NCI-H526 (cell line): Measurements from ENCODE around the gene GDF11.
A peak's percentile ranks its signal among the peaks of the same experiment; 100 is the strongest.

Source experiments
- DNase-seq, 2 experiments: peaks; one replicate each; lab custom pipeline; 2025; lab: John Stamatoyannopoulos, UW

GDF11 gene

DNA sequence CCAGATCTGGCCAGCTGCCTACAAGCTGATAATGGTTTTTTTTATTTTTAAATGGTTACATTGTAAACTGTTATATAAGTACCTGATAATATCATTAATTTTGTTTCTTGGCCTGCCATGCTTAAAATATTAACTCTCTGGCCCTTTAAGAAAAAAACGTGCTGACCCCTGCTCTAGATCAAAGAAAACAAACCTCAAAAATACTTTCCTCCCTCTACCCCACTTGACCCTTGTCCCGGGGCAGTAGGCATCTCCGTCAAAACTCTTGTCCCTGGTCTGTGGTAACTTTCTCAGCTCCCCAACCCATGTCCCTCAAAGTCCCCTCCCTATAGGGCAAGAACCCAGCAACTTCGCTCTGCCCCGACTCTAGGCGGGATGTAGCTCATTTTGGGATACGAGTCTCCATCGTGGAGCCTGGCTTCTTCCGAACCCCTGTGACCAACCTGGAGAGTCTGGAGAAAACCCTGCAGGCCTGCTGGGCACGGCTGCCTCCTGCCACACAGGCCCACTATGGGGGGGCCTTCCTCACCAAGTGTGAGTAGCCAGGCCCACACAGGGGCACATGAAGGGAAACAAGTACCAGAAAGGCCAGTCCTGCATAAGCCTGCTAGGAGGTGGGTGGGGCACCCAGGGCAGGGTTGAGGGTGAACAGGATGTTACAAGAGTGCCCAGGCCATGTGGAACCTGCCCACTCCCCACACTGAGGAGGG, 19.3 kb upstream of the GDF11 start:
- DNase-seq: no peak

DNA sequence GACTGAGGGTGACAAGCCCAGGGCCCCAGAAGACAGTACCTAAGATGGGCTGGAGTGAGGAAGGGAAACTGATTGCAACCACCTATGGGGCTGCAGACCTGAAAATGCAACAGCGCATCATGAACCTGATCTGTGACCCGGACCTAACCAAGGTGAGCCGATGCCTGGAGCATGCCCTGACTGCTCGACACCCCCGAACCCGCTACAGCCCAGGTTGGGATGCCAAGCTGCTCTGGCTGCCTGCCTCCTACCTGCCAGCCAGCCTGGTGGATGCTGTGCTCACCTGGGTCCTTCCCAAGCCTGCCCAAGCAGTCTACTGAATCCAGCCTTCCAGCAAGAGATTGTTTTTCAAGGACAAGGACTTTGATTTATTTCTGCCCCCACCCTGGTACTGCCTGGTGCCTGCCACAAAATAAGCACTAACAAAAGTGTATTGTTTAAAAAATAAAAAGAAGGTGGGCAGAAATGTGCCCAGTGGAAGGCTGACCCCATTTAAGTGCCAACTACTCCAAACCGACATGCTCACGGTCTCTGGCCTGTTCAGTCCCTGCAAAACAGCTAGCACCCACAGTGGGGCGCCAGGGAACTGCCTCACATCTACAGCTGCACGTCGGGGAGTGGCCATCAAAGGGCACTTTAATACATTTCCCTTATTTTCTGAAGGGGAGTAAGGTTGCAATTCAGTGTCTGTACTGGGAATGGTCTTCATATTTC, 18.5 kb upstream of the GDF11 start:
- peak in 1 of 2 experiments; percentile 74 for DNase-seq

DNA sequence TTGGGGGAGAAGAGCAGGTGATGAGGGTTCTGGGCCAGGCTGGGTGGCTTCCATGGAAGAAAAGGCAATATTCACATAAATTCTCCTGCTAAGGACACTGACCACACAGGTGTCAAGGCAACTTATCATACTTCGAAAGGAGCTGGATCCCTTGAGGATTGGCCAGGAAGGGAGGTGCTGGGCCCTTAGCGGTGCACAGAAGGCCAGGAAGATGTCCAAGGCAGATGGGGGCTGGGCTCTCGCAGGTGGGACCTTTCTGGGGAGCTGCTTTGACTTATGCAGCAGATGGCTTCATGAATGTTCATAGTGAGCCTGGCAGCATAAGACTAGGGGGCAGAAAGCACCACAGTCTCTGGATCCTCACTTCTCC, 18.0 kb upstream of the GDF11 start:
- no peak for DNase-seq

DNA sequence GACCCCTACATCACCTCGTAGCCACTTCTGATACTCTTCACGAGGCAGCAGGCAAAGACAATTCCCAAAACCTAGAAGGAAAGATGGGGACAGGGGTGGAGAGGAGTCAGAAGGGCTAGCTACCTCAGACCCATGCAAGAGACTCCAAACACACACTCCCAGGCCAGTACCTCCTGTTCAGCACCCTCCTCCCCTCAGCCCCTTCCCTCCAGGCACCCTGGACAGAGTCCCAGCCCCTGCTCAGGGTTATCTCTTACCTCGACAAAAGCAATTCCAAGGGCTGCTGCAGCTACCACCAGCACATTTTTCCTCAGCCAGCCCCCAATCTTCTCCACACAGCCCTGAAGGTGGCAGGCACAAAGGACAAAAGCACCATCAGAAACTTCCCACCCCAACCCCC, 17.4 kb upstream of the GDF11 start:
- no peak for DNase-seq

DNA sequence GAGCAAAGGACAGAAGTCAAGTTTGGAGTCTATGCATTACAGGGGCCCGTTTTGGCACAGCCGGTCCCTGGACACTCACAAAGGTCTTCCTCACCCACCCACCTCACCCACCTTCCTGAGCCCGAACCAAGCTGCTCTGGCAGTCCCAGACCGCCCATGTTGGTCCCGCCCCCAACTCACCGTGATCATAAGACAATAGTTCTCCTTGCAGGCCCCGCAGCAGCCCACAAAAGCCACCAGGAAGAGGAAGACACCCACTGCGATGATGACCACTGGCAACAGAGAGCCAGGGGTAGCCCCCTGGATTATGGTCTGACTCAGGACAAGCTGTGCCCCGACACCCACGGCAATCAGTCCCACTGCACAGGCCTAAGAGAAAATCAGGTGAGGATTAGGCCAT, 16.0 kb upstream of the GDF11 start:
- no peak for DNase-seq

DNA sequence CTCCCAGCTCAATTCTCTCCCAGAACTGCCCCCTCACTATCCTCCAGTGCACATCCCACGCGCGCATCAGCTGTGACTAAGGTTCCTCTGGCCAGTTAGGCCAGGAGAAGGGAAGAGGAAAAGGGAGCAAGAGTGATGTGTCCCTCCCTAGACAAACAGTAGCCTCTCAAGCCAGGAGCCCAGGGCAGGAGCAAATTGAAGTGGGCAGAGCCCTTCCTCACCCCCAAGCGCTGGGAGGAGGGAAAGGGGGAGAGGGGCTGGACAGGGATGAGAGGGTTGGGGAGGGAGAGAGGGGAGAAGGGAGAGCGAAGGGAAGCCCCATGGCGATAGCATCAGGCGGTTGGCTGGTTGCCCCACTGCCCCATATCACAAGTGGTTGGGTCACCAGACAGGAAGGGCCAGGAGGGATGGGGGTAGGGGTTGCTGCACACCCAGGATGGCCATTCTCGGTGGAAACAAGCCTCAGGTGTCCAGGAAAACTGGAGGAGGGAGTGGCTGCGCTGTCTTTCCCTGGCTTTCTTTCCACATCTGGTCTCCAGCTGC, 15.2 kb upstream of the GDF11 start:
- peak in 1 of 2 experiments; percentile 27 for DNase-seq

DNA sequence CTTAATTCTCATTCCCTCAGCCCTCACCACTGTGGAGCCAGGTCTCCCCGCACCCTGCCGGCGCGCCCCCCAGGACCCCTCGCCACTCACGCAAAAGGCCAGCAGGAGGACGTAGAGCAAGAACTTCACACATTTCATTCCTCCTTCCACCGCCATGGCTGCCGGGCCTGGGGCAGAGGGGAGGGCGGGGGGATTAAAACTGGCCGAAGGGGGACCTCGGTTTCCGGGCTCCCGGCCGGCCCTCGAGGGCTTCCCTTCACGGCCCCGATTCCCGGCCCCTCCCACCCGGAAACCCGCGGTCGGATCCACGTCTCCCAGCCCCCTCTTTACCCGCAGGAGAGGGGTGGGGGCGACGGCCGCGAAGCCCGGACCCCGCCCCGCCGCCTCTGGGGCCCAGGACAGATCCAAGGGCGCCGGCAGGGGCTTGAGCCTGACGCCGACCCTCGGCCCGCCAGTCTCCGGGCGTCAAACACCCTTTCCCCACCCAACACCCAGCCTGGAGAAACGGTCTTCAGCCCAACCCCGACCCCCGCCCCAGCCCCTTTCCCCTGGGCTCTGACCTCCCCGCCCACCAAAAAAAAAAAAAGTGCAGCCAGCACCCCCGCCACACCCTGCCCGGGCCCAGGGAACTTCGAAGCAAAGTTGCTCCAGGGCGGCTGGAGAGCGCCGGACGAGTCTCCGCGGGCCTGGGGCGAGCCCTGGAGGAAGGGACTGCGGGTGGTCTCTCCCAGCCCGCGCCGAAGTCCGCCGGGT, 14.6 kb upstream of the GDF11 start:
- peak in 1 of 2 experiments; percentile 56 for DNase-seq

DNA sequence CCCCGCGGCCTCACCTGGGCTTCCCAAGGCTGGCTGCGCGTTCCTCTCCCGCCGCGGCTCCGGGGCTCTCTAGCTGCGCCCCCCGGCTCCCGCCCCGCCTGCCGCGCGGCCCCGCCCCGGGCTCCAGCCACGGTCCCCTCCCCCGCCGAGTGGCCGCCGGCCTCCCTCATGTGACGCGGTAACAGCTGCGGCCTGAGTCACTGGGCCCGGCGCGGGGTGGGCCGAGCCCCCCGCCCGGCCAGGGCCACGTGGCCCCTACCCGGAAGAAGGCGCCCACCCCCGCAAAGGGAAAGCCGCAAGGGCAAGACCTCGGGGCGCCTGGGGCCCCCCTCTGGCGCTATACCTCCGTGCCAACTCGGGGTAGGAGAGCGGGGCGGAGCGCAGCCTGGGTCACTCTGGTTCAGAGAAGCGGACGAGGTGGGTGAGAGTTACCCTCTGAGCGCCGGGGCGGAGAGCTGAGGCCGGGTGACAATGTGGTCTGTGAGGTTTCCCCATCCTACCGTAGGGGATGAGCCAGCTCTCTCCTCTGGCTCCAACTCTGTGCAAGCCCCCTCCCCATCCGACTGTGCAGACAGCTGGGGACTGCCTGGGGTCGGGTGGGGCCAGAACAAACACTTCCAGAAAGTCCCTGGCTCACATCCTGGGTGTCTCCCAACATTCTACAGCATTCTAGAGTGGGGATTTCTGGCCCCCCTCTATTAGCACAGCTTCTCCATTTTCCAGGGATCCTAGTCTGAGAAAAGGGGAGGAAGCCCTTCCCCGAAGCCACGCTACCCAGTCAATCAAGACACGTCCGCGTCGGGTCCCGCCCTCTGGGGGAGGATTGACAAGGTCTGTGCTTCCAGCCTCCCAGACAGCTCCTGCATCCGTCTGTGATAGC, 13.7 kb upstream of the GDF11 start, which contains the start of gene CD63:
Gene CD63, minus strand, starts transcription at position 71 of the 880 bp plus-strand sequence. CDS start 668 bp downstream, outside the sequence.
- peak; percentile 77 to 91 for DNase-seq

DNA sequence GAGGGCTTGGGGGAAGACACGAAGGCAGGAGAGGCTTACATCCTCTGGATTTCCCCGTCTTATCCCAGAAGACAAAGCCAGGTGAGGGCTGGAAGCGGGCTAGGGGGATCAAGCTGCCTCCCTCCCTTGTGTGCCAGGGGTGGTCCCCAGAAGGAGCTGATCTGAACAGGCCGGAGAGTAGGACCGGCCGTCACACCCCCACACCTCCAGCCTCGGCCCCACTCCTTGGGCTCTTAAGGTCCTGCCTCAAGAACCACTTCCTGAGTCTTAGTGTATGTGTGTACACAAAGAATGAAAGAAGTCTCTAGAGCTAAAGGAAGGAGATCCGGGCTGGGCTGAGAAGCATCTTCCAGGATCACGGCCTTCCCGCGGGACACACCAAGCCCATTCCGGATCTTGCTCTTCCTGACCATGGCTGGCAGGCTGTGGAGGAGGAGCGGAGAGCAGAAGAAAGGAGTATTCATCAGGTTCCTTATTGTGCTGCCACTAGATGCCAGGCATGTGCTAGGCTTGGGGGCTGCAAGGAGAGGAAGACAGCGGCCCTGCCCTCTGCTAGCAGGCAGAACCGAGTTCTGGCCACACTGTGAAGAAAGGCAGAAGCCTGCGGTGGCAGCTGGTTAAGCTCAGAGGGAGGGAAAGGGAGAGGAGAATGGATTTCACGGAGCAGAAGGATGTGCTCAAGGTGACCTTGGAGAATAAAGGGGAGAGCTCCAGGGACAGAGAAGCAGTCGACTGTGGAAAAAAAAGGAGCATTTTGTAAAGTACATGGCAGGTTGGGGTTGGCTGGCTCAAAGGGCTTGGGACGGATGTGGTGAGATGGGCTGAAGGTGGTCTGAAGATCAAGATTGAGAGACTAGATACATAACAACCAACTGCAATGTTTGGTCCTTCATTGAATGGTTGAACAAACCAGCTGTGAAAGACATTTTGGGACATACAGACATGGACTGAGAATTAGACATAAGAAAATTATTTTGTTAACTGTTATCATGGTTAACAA, 12.8 kb upstream of the GDF11 start:
- peak in 1 of 2 experiments; percentile 20 for DNase-seq

DNA sequence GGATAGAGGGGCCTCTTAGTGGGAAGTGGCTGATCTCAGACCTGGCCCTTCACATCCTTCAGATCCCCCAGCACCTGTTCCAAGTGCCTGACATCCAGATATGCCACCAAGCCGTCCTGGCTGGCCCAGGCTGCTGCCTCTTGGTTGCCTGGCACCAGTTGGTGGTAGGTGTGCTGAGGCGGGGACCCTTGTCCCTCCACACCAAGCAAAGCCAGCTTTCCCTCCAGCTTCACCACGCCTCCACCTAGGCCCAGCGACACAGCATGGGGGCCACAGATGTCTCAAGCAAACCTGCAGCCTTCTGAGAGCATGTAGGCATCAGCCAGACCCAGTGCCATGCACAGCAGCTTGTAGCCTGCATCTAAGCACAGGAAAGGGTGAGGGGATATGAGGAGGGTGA, 10.6 kb upstream of the GDF11 start:
- DNase-seq: no peak

DNA sequence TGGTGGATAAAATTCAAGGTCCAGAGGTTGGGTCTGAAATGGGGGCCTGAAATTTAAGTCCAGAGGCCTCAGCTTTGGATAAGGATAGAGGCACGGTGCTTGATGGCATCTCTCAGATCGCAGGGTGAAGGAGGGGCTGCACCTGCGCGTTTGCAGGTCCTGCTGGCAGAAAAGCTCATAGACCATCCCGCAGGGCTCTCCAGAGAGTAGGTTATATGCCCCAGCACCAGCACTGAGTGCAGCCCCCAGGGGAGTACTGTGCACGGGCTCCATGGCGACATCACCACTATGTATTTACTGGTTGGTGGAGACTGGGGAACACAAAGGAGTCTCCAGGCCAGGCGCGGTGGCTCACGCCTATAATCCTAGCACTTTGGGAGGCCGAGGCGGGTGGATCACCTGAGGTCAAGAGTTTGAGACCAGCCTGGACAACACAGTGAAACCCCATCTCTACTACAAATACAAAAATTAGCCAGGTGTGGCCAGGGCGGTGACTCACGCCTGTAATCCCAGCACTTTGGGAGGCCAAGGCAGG, 9.8 kb upstream of the GDF11 start:
- no peak for DNase-seq

DNA sequence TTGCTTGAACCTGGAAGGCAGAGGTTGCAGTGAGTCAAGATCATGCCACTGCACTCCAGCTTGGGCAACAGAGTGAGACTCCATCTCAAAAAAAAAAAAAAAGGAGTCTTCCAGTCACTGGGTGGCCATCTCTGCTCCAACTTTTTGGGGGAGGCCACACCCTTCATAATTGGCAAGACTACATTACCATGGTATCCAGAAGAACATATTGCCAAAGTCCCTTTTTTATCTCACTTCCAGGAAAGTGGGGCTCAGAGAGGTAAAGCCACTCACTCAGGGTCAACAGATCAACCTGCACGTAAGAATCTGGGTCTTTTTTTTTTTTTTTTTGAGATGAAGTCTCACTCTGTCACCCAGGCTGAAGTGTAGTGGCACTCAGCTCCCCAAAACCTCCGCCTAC, 9.1 kb upstream of the GDF11 start:
- no peak for DNase-seq

DNA sequence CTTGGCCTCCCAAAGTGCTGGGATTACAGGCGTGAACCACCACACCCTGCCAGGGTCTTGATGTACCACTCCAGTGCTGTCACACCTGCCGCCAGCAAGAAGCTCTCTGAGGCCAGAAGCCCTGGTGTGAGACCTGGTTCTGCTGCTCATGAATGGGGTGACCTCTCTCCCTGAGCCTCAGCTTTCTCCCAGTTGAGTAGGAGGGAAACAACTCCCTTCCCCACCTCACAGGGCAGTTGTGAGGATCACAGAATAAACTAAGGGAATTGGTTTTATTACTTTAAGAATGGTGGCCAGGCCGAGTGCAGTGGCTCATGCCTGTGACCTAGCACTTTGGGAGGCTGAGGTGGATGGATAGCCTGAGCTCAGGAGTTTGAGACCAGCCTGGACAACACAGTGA, 8.3 kb upstream of the GDF11 start:
- no peak for DNase-seq

DNA sequence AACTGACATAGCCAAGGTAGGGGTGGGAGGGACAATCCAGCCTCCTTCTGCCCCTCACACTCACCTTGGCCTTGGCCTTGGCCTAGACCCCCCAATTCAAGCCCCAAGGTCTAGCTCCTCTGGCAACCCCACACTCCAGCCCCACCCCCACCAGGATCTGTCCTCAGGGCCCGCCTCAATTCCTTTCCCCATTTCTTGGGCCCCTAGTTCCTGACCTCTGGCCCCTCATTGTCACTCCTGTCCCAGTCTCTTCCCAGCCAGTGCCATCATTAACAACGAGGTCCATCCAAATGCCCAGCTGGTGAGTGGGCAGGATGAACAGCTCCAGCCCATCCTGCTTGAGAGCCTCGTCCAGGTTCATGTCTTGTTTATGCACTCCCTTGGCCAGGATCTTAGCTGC, 6.8 kb upstream of the GDF11 start:
- DNase-seq: no peak

DNA sequence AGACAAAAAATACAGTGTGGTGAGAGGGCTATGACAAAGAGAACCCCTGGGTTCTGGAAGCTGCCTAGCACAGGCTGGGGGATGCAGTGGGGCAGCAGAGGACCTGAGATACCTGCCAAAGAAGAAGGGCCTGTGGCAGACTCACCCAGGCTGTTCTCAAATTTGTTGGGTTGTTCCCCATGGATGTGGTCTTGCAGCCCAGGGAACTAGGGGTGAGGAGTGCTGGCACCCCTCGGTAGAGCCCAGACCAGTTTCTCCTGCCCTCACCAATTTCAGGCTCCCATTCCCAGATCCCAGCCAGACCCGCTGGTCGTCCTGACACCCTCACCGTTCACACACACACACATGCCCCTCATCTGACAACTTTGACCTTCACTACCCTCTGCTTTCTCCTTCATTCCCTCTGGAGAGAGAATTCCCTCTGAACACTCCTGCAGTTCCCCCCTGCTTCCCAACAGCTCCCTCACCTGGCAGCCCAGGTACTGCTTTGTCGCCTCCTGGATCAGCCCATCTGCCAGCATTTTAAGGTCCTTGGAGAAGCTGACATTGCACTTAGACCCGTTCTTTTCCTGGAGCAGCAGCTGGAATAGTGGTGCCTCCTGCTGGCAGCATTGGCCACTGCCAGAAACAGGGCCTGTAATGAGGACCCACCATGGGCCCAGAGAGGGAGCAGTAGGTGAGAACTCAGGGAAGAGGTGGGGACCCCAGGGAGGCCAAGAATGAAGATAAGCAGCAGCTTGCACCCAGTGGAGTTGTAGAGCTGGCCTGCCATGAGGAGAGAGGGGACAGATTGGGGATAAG, 5.9 kb upstream of the GDF11 start:
- DNase-seq: peak; percentile 82 to 92

DNA sequence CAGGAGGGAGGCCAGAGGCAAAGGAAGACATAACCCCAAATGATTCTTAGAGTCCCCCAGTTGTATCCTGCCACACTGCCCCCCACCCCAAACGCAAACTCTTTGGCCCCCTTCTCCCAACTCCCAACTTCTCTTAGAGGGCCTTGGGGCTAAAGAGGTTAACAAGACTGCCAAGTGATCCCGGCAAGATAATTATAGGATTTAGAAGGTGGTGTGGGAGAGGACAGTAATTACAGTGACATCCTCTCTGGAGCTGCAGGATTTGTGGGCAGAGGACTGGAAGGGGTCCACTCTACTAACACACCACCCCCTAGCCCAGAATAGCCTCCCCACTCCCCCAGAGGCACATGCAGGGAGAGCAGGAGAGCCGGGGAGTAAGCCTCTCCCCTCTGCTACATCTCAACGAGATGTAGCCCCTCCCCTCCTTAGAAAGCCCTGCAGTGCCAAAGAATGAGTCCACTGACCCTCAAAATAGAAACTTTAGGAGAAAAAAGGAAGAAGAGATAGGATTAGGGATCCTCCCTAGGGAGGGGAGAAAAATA, 5.3 kb upstream of the GDF11 start:
- no peak for DNase-seq

DNA sequence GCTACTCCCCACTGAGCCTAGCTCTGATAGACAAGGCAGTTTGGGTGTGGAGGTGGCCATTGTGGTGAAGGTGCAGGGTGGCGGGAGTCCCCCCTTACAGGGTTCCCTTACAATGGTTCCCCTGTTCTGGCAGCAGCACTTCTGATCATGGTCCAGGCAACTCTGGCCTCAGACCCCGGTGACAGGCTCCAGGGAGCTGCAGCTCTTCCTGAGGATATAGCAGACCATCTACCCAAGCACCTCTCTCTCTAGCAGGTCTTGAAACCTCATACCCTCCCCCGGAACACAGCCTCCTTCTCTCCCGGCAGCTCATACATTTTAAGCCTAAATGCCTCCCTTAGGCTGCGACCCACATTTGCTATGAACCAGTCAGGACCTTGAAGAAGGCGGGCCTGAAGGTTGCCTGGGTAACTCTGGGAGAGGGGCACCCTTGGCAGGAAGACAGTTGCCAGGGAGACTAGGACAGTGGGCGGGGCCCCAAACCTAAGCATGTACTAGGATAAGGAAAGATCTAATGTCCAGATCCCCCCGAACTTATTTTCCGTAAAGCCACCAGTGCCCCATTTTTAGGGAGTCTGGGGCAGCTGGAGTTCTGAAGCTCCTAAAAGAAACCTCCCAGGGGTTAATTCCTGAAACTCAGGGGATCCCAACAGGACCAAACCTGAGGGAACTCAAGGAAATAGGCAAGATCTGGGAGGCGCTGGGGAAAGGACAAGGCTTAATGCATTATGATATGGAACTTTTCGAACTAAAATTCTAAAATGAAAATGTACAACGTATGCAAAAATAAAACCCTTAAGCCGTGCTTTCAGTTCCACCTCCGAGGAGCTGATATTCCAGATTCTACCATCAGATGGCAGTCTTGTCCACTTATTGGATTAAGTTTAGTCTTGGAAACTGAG, 4.5 kb upstream of the GDF11 start:
- DNase-seq: peak; percentile 87 to 90

DNA sequence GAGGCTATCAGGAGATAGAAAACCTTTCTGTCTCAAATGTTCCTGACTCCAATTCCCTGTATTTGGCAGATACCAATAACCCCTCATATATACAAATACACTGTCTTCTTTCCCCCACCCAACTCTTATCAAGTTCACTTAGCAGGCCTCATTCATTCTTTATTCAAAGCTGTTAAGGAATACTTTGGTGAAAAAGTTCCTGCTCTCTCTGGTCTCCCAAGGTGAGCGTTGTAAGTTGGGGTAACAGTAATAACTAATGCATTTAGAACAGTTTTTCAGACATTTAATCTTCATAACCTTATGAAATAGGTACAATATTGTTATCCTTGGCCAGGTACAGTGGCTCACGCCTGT, 3.9 kb upstream of the GDF11 start:
- no peak for DNase-seq
